ENCODE results near the gene TBC1D22A.

Gene TBC1D22A

GRCh38 chr22:47220752-47221151 lies 458.3 kb downstream of the TBC1D22A start:
- DNase-seq (ENCODE audit: extremely low read depth in 1 of 2, low read depth in 1 of 2), result no peak

GRCh38 chr22:47221840-47222615 lies 459.6 kb downstream of the TBC1D22A start:
- no peak for DNase-seq (ENCODE audit: extremely low read depth in 1 of 2, low read depth in 1 of 2)
